Epithelial cell of esophagus (primary cell): Measurements from ENCODE around the gene MAP1B.

Source experiments
- DNase-seq: peaks from one replicate; pipeline ENCODE4 v3.0.0; 2010; ENCODE audit warnings: low read depth
- H3K4me3 ChIP-seq: 2 replicates; pipeline ENCODE4 v1.5.1; 2011; ENCODE audit warnings: mild to moderate bottlenecking, low read length, control low read depth
- TF ChIP-seq, protein P1 (sequence below): IDR thresholded peaks from 2 replicates; pipeline ENCODE4 v1.5.1; 2011; ENCODE audit warnings: low read depth, mild to moderate bottlenecking, low read length, control low read depth, inconsistent platforms; ENCODE audit not compliant: insufficient read depth; ENCODE audit errors: missing control alignments

MAP1B gene

DNA sequence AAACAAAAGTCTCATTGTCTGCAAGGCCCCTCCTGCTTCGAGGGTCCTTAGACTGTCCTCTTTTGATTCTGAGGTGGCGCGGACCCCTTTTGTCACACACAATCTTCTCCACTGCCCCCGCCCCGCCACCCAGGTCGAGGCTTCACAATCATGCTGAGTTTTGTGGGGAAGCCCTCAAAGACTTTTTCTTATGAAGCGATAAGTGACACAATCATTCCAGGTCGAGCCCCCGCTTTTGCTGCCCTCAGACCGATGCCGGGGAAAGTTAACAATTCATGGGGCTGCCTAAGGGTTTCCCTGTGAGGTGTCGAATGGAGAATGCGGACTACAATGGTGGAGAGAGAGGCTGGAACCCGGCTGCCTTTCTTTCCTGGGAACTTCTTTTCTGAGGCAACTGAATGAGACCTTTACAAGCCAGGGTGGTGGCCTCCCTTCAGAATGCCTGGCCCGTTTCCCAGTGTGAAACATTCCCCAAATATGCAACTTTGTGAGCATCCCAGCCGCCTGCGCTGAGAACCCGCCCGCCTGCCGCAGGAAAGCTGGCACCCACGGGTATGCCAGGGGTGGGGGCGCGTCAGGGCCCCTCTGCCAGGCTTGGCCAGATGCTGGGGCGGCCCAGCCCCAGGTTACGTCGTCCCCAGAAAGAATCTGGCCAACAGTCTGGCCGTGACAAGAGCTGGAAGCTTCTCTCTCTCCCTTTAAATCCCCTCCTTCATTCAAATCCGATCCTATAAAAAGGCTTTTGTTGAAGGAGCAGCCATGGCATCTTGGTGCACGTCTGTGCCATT, 71.9 kb downstream of the MAP1B start:
- H3K4me3 ChIP-seq = peak overlapping the region; percentile 7
- TF ChIP-seq, protein P1, sequence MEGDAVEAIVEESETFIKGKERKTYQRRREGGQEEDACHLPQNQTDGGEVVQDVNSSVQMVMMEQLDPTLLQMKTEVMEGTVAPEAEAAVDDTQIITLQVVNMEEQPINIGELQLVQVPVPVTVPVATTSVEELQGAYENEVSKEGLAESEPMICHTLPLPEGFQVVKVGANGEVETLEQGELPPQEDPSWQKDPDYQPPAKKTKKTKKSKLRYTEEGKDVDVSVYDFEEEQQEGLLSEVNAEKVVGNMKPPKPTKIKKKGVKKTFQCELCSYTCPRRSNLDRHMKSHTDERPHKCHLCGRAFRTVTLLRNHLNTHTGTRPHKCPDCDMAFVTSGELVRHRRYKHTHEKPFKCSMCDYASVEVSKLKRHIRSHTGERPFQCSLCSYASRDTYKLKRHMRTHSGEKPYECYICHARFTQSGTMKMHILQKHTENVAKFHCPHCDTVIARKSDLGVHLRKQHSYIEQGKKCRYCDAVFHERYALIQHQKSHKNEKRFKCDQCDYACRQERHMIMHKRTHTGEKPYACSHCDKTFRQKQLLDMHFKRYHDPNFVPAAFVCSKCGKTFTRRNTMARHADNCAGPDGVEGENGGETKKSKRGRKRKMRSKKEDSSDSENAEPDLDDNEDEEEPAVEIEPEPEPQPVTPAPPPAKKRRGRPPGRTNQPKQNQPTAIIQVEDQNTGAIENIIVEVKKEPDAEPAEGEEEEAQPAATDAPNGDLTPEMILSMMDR = no peak
- DNase-seq = peak; percentile 74

DNA sequence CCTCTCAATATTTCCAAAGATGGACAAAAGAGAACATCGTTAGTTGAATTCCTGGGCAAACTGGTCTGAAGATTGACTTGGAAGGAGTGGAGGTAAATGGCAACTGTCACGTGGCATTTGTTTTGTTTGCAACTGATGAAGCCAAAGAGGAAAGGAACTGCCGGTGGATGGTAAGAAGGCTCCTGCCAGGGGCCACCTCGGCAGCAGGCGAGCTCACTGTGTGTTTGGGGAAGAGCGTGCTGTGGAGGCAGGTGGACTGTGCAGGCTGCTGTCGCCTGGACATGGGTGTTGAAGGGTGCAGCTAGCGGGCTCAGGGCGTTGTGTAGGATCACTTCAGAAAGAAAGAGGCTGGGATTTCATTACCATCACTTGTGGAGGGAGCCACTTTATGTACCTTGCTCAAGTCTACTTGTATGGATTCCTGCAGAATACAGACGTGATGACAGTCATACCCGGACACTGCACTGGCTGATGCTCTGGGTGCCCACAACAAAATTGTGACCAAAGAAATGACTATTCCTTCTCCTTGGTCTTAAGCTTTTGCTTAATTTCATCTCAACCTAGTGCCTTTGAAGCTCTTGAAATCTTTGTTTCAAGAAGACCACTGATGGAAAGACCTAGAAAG, 72.7 kb downstream of the MAP1B start:
- DNase-seq = peak; percentile 30
- H3K4me3 ChIP-seq = peak overlapping the region; percentile 7
- TF ChIP-seq, protein P1 = no peak

DNA sequence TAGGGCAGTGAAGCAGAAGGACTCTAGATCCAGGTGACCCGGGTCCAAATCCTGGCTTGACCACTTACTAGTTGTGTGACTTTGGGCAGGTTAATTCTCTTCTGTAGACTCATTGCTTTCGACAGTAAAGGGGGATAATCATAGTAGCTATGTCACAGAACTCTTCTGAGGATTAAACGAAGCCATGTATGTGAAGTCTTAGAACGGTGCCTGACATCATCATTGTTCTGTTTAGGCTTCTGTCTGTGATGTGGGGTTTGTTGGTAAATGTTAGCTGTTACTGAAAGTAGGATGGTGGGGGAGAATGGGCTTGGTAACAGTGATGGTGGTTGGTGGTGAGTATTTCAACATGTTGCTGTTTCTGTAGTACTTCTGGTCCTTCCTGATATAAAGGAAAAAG, 73.7 kb downstream of the MAP1B start:
- no peak overlapping the region for H3K4me3 ChIP-seq
- no peak for DNase-seq
- TF ChIP-seq, protein P1 = no peak

DNA sequence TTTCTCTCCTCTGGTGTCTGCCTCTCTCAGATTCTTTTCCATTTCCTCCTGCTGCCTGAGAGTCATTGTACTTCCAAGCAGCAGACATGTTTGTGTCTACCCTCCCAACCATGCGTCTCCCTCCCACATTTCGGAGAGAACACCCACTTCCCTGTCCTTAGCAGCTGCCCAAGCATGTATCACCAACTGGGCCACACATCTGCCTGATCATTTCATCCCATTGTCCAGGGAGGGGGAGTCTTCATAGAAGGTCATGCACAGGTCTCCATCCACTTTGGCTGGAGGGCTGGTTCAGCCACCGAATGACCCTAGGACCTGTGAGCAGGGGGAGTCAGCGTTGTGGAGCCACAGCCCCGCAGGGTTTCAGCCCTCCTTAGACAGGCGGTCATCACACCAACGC, 75.4 kb downstream of the MAP1B start:
- TF ChIP-seq, protein P1 = no peak
- no peak for DNase-seq
- no peak overlapping the region for H3K4me3 ChIP-seq

DNA sequence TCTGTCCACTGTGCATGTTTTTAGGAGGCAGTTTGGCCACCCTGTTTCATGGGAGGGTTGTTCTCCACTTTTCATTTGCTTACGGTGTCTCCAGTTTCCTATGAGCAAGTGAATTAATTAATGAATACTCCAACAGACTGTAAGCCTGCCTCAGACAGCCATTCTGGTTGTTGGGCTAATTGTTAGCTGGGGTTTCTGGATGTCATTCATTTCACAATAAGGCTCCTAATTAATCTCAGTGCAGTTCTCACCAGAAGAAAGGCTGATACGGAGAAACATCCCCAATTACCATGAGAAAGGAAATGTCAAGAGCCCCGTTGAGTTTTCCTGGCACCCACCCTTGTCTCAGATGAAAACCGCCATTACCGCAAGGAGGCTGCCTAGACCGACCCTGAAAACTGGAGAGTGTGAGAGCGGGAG, 75.8 kb downstream of the MAP1B start:
- TF ChIP-seq, protein P1 = no peak
- H3K4me3 ChIP-seq = no peak overlapping the region
- DNase-seq = no peak

DNA sequence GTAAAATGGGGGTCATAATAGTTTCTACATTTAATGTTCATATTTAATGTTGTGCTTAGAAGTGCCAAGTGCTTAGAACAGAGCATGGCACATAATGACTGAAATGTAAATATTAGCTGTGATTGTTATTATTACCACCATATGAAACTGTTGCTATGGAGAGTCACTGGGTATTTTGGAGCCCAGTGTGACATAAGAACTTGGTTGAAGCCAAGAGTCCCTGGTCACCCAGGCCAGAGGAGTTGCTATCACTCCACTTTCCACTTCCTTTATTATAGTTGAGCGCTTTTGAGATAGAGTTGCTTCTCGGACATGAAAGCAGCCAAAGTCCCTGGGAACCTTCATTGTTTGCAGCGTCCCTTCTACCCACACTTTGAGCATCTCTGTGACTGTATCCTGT, 77.1 kb downstream of the MAP1B start:
- TF ChIP-seq, protein P1 = no peak
- no peak overlapping the region for H3K4me3 ChIP-seq
- no peak for DNase-seq
